A549 (cell line): ENCODE data around the gene PDILT.

Experiments used
- MAFK ChIP-seq: fragments of 450-650 bp; IDR thresholded peaks from 2 replicates; pipeline ENCODE4 v1.6.1; 2014; ENCODE audit not compliant: partially characterized antibody
- POLR2A ChIP-seq: IDR thresholded peaks from 2 replicates; pipeline ENCODE4 v1.6.1; 2012; ENCODE audit warnings: mild to moderate bottlenecking, low read length
- TF ChIP-seq, protein P1 (sequence below): fragments of >200 bp; sonication (Bioruptor Twin); formaldehyde crosslinking; IDR thresholded peaks from 3 replicates; pipeline ENCODE4 v1.5.1; 2016
- TF ChIP-seq, protein P2 (sequence below): fragments of 200-600 bp; sonication (generic); IDR thresholded peaks from 2 replicates; pipeline ENCODE4 v1.6.1; 2016; ENCODE audit warnings: antibody characterized with exemption, mild to moderate bottlenecking, moderate library complexity

DNA sequence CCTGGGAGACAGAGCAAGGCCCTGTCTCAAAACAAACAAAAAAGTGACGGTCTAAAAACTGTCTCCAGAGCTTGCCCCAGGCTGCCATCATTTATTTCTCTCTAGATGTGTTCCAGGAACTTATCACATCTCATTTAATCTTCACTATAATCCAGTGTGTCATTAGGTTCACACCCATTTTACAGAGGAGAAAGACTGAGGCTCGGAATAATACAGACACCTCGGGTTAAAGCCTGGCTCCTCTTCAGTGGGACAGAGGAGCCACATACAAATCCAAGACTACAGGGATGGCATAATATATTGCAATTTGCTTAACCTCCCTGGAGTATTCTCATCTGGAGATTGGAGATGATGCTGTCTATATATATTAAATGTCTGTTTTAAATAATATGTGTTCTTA, 5.9 kb downstream of the PDILT start:
- TF ChIP-seq POLR2A: no peak
- TF ChIP-seq, protein P1, sequence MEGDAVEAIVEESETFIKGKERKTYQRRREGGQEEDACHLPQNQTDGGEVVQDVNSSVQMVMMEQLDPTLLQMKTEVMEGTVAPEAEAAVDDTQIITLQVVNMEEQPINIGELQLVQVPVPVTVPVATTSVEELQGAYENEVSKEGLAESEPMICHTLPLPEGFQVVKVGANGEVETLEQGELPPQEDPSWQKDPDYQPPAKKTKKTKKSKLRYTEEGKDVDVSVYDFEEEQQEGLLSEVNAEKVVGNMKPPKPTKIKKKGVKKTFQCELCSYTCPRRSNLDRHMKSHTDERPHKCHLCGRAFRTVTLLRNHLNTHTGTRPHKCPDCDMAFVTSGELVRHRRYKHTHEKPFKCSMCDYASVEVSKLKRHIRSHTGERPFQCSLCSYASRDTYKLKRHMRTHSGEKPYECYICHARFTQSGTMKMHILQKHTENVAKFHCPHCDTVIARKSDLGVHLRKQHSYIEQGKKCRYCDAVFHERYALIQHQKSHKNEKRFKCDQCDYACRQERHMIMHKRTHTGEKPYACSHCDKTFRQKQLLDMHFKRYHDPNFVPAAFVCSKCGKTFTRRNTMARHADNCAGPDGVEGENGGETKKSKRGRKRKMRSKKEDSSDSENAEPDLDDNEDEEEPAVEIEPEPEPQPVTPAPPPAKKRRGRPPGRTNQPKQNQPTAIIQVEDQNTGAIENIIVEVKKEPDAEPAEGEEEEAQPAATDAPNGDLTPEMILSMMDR: no peak
- TF ChIP-seq, protein P2, sequence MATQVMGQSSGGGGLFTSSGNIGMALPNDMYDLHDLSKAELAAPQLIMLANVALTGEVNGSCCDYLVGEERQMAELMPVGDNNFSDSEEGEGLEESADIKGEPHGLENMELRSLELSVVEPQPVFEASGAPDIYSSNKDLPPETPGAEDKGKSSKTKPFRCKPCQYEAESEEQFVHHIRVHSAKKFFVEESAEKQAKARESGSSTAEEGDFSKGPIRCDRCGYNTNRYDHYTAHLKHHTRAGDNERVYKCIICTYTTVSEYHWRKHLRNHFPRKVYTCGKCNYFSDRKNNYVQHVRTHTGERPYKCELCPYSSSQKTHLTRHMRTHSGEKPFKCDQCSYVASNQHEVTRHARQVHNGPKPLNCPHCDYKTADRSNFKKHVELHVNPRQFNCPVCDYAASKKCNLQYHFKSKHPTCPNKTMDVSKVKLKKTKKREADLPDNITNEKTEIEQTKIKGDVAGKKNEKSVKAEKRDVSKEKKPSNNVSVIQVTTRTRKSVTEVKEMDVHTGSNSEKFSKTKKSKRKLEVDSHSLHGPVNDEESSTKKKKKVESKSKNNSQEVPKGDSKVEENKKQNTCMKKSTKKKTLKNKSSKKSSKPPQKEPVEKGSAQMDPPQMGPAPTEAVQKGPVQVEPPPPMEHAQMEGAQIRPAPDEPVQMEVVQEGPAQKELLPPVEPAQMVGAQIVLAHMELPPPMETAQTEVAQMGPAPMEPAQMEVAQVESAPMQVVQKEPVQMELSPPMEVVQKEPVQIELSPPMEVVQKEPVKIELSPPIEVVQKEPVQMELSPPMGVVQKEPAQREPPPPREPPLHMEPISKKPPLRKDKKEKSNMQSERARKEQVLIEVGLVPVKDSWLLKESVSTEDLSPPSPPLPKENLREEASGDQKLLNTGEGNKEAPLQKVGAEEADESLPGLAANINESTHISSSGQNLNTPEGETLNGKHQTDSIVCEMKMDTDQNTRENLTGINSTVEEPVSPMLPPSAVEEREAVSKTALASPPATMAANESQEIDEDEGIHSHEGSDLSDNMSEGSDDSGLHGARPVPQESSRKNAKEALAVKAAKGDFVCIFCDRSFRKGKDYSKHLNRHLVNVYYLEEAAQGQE: no peak
- TF ChIP-seq MAFK: no peak
